Measurements from ENCODE around the gene MARCHF6. TPM values are rescaled to one million over a fixed set of nuclear protein-coding genes. Genes with fewer than 3 reads are reported as not detected.

Gene MARCHF6
- total and polyA plus RNA-seq, 2 of the 8 experiments (the other 6 are each of a cell fraction or from before 2014, with no cell fraction given) = 93.1 to 118 TPM

GRCh38 chr5:10393491-10393890 lies 40.0 kb downstream of the MARCHF6 start (continued):
- TF ChIP-seq SIN3A (conservative IDR thresholded peaks at IDR 0.05 in 1 of 2, IDR thresholded peaks at IDR 0.05 in 1 of 2; ENCODE audit: low read depth in 1 of 2, low read length in 2 of 2) (no peak), ATF3 (IDR thresholded peaks at IDR 0.05; ENCODE audit: insufficient read depth, low read depth, low read length) (no peak), CBX8 (IDR thresholded peaks at IDR 0.05; ENCODE audit: borderline replicate concordance, low read depth, low read length) (no peak)

Measured in H1 (cell line).